Brain microvascular endothelial cell (primary cell): ENCODE measurements around the gene SUN5.

Source experiments
- DNase-seq: peaks from one replicate; pipeline ENCODE4 v3.0.0-alpha.2; 2020
- H3K27ac ChIP-seq: fragments of 250-450 bp; sonication (Bioruptor Pico); 2 replicates; pipeline ENCODE4 v1.5.1; 2020; ENCODE audit warnings: mild to moderate bottlenecking, moderate library complexity
- H3K27me3 ChIP-seq: fragments of 250-450 bp; sonication (Bioruptor Pico); replicated peaks from 2 replicates; pipeline ENCODE4 v1.5.1; 2020; ENCODE audit warnings: mild to moderate bottlenecking
- H3K36me3 ChIP-seq: fragments of 250-450 bp; sonication (Bioruptor Pico); replicated peaks from 2 replicates; pipeline ENCODE4 v1.5.1; 2020; ENCODE audit warnings: mild to moderate bottlenecking
- H3K4me3 ChIP-seq: 2 replicates; pipeline ENCODE4 v1.5.1; 2011; ENCODE audit warnings: low read depth, mild to moderate bottlenecking, control low read depth, low read length, moderate library complexity
- in situ Hi-C: cut with HindIII; loops from 2 replicates; pipeline ENCODE4 v1.10.0; 2017; ENCODE audit warnings: low sequenced_read_pairs, low pct_ligation_motif_present
- TF ChIP-seq, protein P1 (sequence below): IDR thresholded peaks from 2 replicates; pipeline ENCODE4 v1.5.1; 2011; ENCODE audit warnings: low read depth, mild to moderate bottlenecking, moderate library complexity, low read length, control low read depth, inconsistent platforms; ENCODE audit errors: missing control alignments

Gene SUN5

GRCh38 chr20:32983459-32984112, 20.6 kb downstream of the SUN5 start:
- no peak for DNase-seq
- in situ Hi-C loops, result no loop called here
- TF ChIP-seq, protein P1, sequence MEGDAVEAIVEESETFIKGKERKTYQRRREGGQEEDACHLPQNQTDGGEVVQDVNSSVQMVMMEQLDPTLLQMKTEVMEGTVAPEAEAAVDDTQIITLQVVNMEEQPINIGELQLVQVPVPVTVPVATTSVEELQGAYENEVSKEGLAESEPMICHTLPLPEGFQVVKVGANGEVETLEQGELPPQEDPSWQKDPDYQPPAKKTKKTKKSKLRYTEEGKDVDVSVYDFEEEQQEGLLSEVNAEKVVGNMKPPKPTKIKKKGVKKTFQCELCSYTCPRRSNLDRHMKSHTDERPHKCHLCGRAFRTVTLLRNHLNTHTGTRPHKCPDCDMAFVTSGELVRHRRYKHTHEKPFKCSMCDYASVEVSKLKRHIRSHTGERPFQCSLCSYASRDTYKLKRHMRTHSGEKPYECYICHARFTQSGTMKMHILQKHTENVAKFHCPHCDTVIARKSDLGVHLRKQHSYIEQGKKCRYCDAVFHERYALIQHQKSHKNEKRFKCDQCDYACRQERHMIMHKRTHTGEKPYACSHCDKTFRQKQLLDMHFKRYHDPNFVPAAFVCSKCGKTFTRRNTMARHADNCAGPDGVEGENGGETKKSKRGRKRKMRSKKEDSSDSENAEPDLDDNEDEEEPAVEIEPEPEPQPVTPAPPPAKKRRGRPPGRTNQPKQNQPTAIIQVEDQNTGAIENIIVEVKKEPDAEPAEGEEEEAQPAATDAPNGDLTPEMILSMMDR, result no peak
- H3K4me3 ChIP-seq, result no peak overlapping the region
- no peaks in the 10 kb centered on the region for H3K36me3 ChIP-seq
- H3K27me3 ChIP-seq, result no peaks in the 10 kb centered on the region
- H3K27ac ChIP-seq, result no peak overlapping the region

GRCh38 chr20:32982617-32983458, 21.4 kb downstream of the SUN5 start:
- TF ChIP-seq, protein P1, result no peak
- Histone ChIP-seq H3K4me3 (no peak overlapping the region), H3K36me3 (no peaks in the 10 kb centered on the region), H3K27ac (no peak overlapping the region), H3K27me3 (no peaks in the 10 kb centered on the region)
- DNase-seq, result no peak
- in situ Hi-C loops, result no loop called here

- Histone ChIP-seq H3K27ac (no peak overlapping the region), H3K4me3 (no peak overlapping the region), H3K36me3 (no peaks in the 10 kb centered on the region), H3K27me3 (no peaks in the 10 kb centered on the region)
- in situ Hi-C loops, result no loop called here
- no peak for DNase-seq
- TF ChIP-seq, protein P1, result no peak
These were observed 23.2 kb downstream of the SUN5 start for GRCh38 chr20:32980990-32981389.

- no peaks in the 10 kb centered on the region for H3K27me3 ChIP-seq
- TF ChIP-seq, protein P1, result no peak
- no peak for DNase-seq
- no peak overlapping the region for H3K4me3 ChIP-seq
- no peaks in the 10 kb centered on the region for H3K36me3 ChIP-seq
- H3K27ac ChIP-seq, result no peak overlapping the region
- in situ Hi-C loops, result no loop called here
These were observed 23.9 kb downstream of the SUN5 start for GRCh38 chr20:32980131-32980941.

DNA sequence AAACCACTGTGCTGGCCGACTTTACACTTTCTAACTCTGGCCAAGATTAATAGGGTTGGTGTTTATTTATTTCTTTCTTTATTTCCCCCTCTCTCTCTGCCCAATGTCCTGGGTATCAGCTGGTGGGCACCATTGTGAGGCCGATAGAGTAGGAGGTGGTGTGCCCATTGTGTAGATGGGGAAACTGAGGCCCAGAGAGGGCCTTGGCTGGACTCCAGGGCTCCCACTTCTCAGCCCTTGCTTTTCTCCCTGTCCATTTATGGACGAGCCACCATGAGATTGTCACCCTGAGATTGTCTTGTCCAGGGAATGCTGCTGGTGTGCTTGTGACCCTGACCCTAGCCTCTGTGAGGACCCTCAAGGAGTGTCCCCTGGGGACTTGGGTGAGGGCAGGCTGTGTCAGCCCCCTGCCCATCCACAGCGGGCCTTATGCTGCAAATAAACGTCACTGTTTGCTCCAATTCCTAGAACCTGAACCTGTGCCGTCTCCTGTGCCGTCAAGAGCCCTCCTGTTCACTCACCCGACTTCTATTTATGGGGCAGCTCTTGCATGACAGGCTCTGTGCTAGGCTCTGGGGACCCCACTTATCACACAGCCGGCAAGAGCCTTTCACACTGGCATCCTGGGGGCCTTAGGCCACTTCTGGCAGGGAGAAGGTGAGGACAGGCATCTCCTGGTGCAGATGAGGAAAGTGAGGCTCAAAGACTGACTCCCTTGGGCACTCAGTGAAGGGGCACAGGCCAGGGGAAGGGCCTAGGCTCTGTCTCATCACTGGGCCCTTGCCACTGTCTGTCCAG, 24.8 kb downstream of the SUN5 start:
- Histone ChIP-seq H3K27ac (no peak overlapping the region), H3K27me3 (no peaks in the 10 kb centered on the region), H3K36me3 (no peaks in the 10 kb centered on the region), H3K4me3 (no peak overlapping the region)
- in situ Hi-C loops, result no loop called here
- TF ChIP-seq, protein P1, result no peak
- DNase-seq, result no peak
